MCF 10A (cell line): ENCODE measurements around the gene SULT1E1. TPM values are rescaled to one million over a fixed set of nuclear protein-coding genes. Genes with fewer than 3 reads are reported as not detected.

Experiments
- Bru-seq: library from RNA; stranded (reverse); fragments of 400-500 nt; gene quantifications from one replicate; lab custom pipeline; 2021; lab: Mats Ljungman, UMichigan
- BruChase-seq, 2 experiments: library from RNA; stranded (reverse); fragments of 400-500 nt; gene quantifications; one replicate each; lab custom pipeline; 2021; lab: Mats Ljungman, UMichigan
- BruUV-seq: library from RNA; stranded (reverse); fragments of 400-500 nt; replicated peaks from 2 replicates; lab custom pipeline; 2021; lab: Mats Ljungman, UMichigan
- CTCF ChIA-PET: fragments of 300-600 bp; sonication (Branson Sonifier 250); formaldehyde crosslinking; extraction: SDS; loops from one replicate; lab custom pipeline; 2021; ENCODE audit warnings: antibody characterized with exemption, inconsistent platforms; lab: Yijun Ruan, JAX
- POLR2A ChIA-PET: fragments of 300-600, 350-650 bp; sonication (Branson Sonifier 250); formaldehyde crosslinking; extraction: SDS; loops from one replicate; lab custom pipeline; 2020; ENCODE audit warnings: antibody characterized with exemption, inconsistent platforms; lab: Yijun Ruan, JAX
- DNase-seq: peaks from one replicate; pipeline ENCODE4 v3.0.0-alpha.2; 2018; ENCODE audit not compliant: unreplicated experiment
- H3K27ac Mint-ChIP-seq: one replicate; pipeline ENCODE4 v1.8.0; 2022; ENCODE audit warnings: mild to moderate bottlenecking, low read depth, mixed read lengths; ENCODE audit not compliant: unreplicated experiment
- H3K27me3 Mint-ChIP-seq: one replicate; pipeline ENCODE4 v1.8.0; 2022; ENCODE audit warnings: mixed read lengths; ENCODE audit not compliant: insufficient read depth, unreplicated experiment
- H3K36me3 Mint-ChIP-seq: one replicate; pipeline ENCODE4 v1.8.0; 2022; ENCODE audit warnings: mild to moderate bottlenecking, moderate library complexity, mixed read lengths; ENCODE audit not compliant: insufficient read depth, unreplicated experiment
- H3K4me1 Mint-ChIP-seq: one replicate; pipeline ENCODE4 v1.8.0; 2022; ENCODE audit warnings: mixed read lengths; ENCODE audit not compliant: insufficient read depth, unreplicated experiment
- H3K4me3 Mint-ChIP-seq: one replicate; pipeline ENCODE4 v1.8.0; 2022; ENCODE audit warnings: mild to moderate bottlenecking, moderate library complexity, mixed read lengths; ENCODE audit not compliant: unreplicated experiment
- H3K9me3 Mint-ChIP-seq: one replicate; pipeline ENCODE4 v1.8.0; 2022; ENCODE audit warnings: mixed read lengths; ENCODE audit not compliant: unreplicated experiment
- CTCF ChIP-seq: fragments of 200-600 bp; IDR thresholded peaks from one replicate; pipeline ENCODE4 v1.8.0; 2022; ENCODE audit warnings: antibody characterized with exemption, mild to moderate bottlenecking; ENCODE audit not compliant: unreplicated experiment
- intact Hi-C: fragments of 100-400 bp; cut with micrococcal nuclease; formaldehyde crosslinking; loops from 2 replicates; pipeline ENCODE4 v1.14.1; 2022
- long read RNA-seq: library from polyadenylated mRNA; stranded (forward); transcript quantifications from one replicate; pipeline ENCODE4 v2.0.0, GENCODE V29; 2022
- total RNA-seq: library from RNA; stranded (reverse); gene quantifications from 2 replicates; pipeline ENCODE4 v1.2.3, GENCODE V29; 2022

SULT1E1 gene, protein sequence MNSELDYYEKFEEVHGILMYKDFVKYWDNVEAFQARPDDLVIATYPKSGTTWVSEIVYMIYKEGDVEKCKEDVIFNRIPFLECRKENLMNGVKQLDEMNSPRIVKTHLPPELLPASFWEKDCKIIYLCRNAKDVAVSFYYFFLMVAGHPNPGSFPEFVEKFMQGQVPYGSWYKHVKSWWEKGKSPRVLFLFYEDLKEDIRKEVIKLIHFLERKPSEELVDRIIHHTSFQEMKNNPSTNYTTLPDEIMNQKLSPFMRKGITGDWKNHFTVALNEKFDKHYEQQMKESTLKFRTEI
- total RNA-seq (2.8 and 6.5 TPM in 2 replicates), Bru-seq, nascent RNA (percentile 81 among the genes with signal in this experiment), BruChase-seq, experiment 1, labeled RNA remaining after a 6-hour chase (percentile 71 among the genes with signal in this experiment), BruChase-seq, experiment 2, labeled RNA remaining after a 2-hour chase (percentile 81 among the genes with signal in this experiment)
- long read RNA-seq, transcript SULT1E1-201 (8 exons, 1,780 nt) = major isoform, 5 of 19 reads
- long read RNA-seq, partial matches to known transcripts = 9 of 19 reads
- long read RNA-seq, other reads (novel, unspliced or antisense) = 5 of 19 reads

GRCh38 chr4:69860052-69860451 is at the start of gene SULT1E1:
TSS of gene SULT1E1 (minus strand) at chr4:69860145. CDS start at chr4:69857644, 2,501 bp downstream.
- Mint-ChIP-seq H3K9me3 (no peaks in the 10 kb centered on the region), H3K36me3 (peaks cover 11% of the 10 kb centered on the region), H3K4me3 (no peak within 1 kb of the TSS), H3K4me1 (no peaks in the 10 kb centered on the region), H3K27me3 (no peaks in the 10 kb centered on the region), H3K27ac (no peak within 1 kb of the TSS)
- ChIA-PET CTCF (interaction anchor here (0.8 to 2.7 kb wide), 4 partner anchors 9 to 65 kb away, joined by 3 to 16 read pairs (median 4); no protein-coding TSS in a partner anchor), POLR2A (interaction anchor here (0.5 to 3.0 kb wide), 15 partner anchors 9 to 895 kb away, joined by 3 to 14 read pairs (median 5); no protein-coding TSS in a partner anchor)
- BruUV-seq = no TSS peak
- peak; percentile 89 for DNase-seq
- no peak for TF ChIP-seq CTCF
- intact Hi-C loops = no loop called here

DNA sequence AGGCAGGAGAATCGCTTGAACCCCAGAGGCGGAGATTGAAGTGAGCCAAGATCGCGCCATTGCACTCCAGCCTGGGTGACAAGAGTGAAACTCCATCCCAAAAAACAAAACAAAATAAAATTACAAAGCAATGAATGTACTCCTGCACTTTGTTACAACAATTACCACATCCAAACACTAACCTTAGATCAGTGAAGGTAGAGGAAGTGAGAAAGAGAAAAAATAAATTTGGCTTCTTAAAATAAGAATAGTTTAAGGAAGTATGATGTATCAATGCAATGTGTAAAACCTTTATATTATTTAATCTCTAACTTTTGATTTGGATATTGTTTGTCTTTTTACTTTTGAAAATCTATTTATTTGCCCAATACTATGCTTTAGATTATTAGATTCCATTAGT is 49.2 kb upstream of the SULT1E1 start:
- ChIA-PET CTCF (no interaction called here), POLR2A (no interaction called here)
- no peak overlapping the region for H3K27ac Mint-ChIP-seq
- no peak for TF ChIP-seq CTCF
- H3K4me1 Mint-ChIP-seq = peaks cover 6% of the 10 kb centered on the region
- intact Hi-C loops = no loop called here
- peaks cover 43% of the 10 kb centered on the region for H3K27me3 Mint-ChIP-seq
- H3K9me3 Mint-ChIP-seq = no peaks in the 10 kb centered on the region
- DNase-seq = no peak
- H3K4me3 Mint-ChIP-seq = no peak overlapping the region
- H3K36me3 Mint-ChIP-seq = no peaks in the 10 kb centered on the region
- no TSS peak for BruUV-seq

- H3K27me3 Mint-ChIP-seq = peaks cover 53% of the 10 kb centered on the region
- H3K27ac Mint-ChIP-seq = no peak overlapping the region
- POLR2A ChIA-PET = no interaction called here
- H3K4me3 Mint-ChIP-seq = no peak overlapping the region
- no peaks in the 10 kb centered on the region for H3K9me3 Mint-ChIP-seq
- no peak for TF ChIP-seq CTCF
- intact Hi-C loops = no loop called here
- CTCF ChIA-PET = interaction anchor here (0.6 kb wide), 1 partner anchor 451 kb away, joined by 3 read pairs; no protein-coding TSS in a partner anchor
- BruUV-seq = no TSS peak
- no peaks in the 10 kb centered on the region for H3K36me3 Mint-ChIP-seq
- no peak for DNase-seq
- H3K4me1 Mint-ChIP-seq = peaks cover 6% of the 10 kb centered on the region
Observed at GRCh38 chr4:69907151-69907550, 47.2 kb upstream of the SULT1E1 start.

GRCh38 chr4:69896530-69897116 is 36.7 kb upstream of the SULT1E1 start:
- BruUV-seq = no TSS peak
- Mint-ChIP-seq H3K9me3 (no peaks in the 10 kb centered on the region), H3K27me3 (peaks cover 79% of the 10 kb centered on the region), H3K36me3 (no peaks in the 10 kb centered on the region), H3K4me1 (no peaks in the 10 kb centered on the region), H3K27ac (no peak overlapping the region), H3K4me3 (no peak overlapping the region)
- TF ChIP-seq CTCF = peak; percentile 58
- ChIA-PET CTCF (interaction anchor here (0.6 to 3.4 kb wide), 8 partner anchors 15 to 667 kb away, joined by 3 to 16 read pairs (median 6); no protein-coding TSS in a partner anchor), POLR2A (no interaction called here)
- intact Hi-C loops = loop anchor here (1.0 to 2.0 kb wide), 4 partner anchors 287 to 662 kb away; no protein-coding TSS in a partner anchor
- DNase-seq = peak; percentile 27
